ENCODE data around the gene COA1. TPM values are rescaled to one million over a fixed set of nuclear protein-coding genes. Genes with fewer than 3 reads are reported as not detected.
A peak's percentile ranks its signal among the peaks of the same experiment; 100 is the strongest.

COA1 gene
- total and polyA plus RNA-seq, 2 donors (not counting 1 experiment from before 2014, with no cell fraction given), result 28.7 to 72.7 TPM

GRCh38 chr7:43624156-43624555, 105.2 kb downstream of the COA1 start:
- peaks cover 0 to 72% of the 10 kb centered on the region in 2 experiments for H3K36me3 ChIP-seq (replicated peaks in 1 of 2; ENCODE audit: control extremely low read depth in 1 of 2, control insufficient read depth in 1 of 2, extremely low read depth in 1 of 2, insufficient read depth in 2 of 2, low read length in 1 of 2)

More at GRCh38 chr7:43624156-43624555, 105.2 kb downstream of the COA1 start:
- no peak for ATAC-seq (ENCODE audit: low read depth)
- Histone ChIP-seq H4K20me1 (ENCODE audit: control insufficient read depth, insufficient read depth, low read length, poor library complexity, severe bottlenecking) (peaks cover 7% of the 10 kb centered on the region), H3K27ac (ENCODE audit: low read length in 2 of 2) (peak overlapping the region; percentile 31 to 79), H3K9me3 (ENCODE audit: control extremely low read depth in 1 of 3, control insufficient read depth in 2 of 3, insufficient read depth in 1 of 3, low read length in 2 of 3) (no peaks in the 10 kb centered on the region), H3K79me2 (ENCODE audit: control insufficient read depth, insufficient read depth, low read length) (peaks cover 69% of the 10 kb centered on the region), H3K4me1 (ENCODE audit: control insufficient read depth in 2 of 2, insufficient read depth in 2 of 2, low read length in 2 of 2) (peaks cover 55 to 60% of the 10 kb centered on the region in 2 donors), H2AFZ (ENCODE audit: insufficient read depth, low read depth, low read length, poor library complexity, severe bottlenecking) (no peak overlapping the region), H3K4me2 (replicated peaks; ENCODE audit: low read depth, low read length, poor library complexity, severe bottlenecking) (no peak overlapping the region), H3K4me3 (ENCODE audit: control extremely low read depth in 1 of 5, extremely low read depth in 1 of 5, insufficient read depth in 1 of 5, low read depth in 2 of 5, low read length in 4 of 5) (no peak overlapping the region), H3K27me3 (replicated peaks in 1 of 4; ENCODE audit: control extremely low read depth in 1 of 4, control insufficient read depth in 3 of 4, insufficient read depth in 4 of 4, low read length in 3 of 4) (no peaks in the 10 kb centered on the region), H3K9ac (ENCODE audit: low read length) (no peak overlapping the region)
- WGBS (ENCODE audit: insufficient coverage), result 67% methylated on average over 1 of the region's 2 CpGs
- POLR2A ChIA-PET, result no interaction called here
- DNase-seq, result no peak
- H3K4me1 Mint-ChIP-seq, result peaks cover 77% of the 10 kb centered on the region
- H3K9me3 Mint-ChIP-seq (ENCODE audit: insufficient read depth), result no peaks in the 10 kb centered on the region
- no peak overlapping the region for H3K4me3 Mint-ChIP-seq
- intact Hi-C loops (cut with micrococcal nuclease), result loop anchor here (2.0 kb wide), 1 partner anchor 41 kb away; the partner anchor contains the start of gene STK17A
- no peaks in the 10 kb centered on the region for H3K27me3 Mint-ChIP-seq
- TF ChIP-seq, protein P1, sequence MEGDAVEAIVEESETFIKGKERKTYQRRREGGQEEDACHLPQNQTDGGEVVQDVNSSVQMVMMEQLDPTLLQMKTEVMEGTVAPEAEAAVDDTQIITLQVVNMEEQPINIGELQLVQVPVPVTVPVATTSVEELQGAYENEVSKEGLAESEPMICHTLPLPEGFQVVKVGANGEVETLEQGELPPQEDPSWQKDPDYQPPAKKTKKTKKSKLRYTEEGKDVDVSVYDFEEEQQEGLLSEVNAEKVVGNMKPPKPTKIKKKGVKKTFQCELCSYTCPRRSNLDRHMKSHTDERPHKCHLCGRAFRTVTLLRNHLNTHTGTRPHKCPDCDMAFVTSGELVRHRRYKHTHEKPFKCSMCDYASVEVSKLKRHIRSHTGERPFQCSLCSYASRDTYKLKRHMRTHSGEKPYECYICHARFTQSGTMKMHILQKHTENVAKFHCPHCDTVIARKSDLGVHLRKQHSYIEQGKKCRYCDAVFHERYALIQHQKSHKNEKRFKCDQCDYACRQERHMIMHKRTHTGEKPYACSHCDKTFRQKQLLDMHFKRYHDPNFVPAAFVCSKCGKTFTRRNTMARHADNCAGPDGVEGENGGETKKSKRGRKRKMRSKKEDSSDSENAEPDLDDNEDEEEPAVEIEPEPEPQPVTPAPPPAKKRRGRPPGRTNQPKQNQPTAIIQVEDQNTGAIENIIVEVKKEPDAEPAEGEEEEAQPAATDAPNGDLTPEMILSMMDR (IDR thresholded peaks at IDR 0.05), result no peak
- no peak for TF ChIP-seq EZH2 (IDR thresholded peaks at IDR 0.05; ENCODE audit: borderline replicate concordance, insufficient read depth, low read depth, low read length, poor library complexity, severe bottlenecking)
- CTCF ChIA-PET, result interaction anchor here (5.4 kb wide), 1 partner anchor 42 kb away, joined by 39 read pairs; the partner anchor contains the start of gene STK17A
- no peak overlapping the region for H3K27ac Mint-ChIP-seq
